GM12878 (cell line): ENCODE data around the gene MEGF11. TPM values are rescaled to one million over a fixed set of nuclear protein-coding genes. Genes with fewer than 3 reads are reported as not detected.

Experiments used
- ATAC-seq: fragments of 200-7000 bp; cut with Tn5 transposase; 3 replicates; pipeline ENCODE4 v1.9.1; 2020; ENCODE audit warnings: mild to moderate bottlenecking, moderate library complexity
- BruUV-seq: library from RNA; stranded (reverse); fragments of 400-500 nt; replicated peaks from 2 replicates; lab custom pipeline; 2021; lab: Mats Ljungman, UMichigan
- CTCF ChIA-PET: fragments of 300-600 bp; sonication (Branson Sonifier 250); formaldehyde crosslinking; extraction: SDS; loops from one replicate; lab custom pipeline; 2021; ENCODE audit warnings: inconsistent platforms; lab: Yijun Ruan, JAX
- POLR2A ChIA-PET: fragments of 350-600 bp; formaldehyde crosslinking; extraction: SDS; loops from one replicate; lab custom pipeline; 2021; ENCODE audit warnings: inconsistent platforms; lab: Charles Lee
- RAD21 ChIA-PET: fragments of 300-600 bp; sonication (Branson Sonifier 250); formaldehyde crosslinking; loops from one replicate; lab custom pipeline; 2023; ENCODE audit warnings: antibody characterized with exemption; ENCODE audit not compliant: unreplicated experiment; lab: Charles Lee
- SMC1A ChIA-PET: fragments of 300-600 bp; sonication (Branson Sonifier 250); formaldehyde crosslinking; loops from one replicate; lab custom pipeline; 2023; ENCODE audit not compliant: unreplicated experiment, uncharacterized antibody; lab: Charles Lee
- DNase-seq: peaks from one replicate; pipeline ENCODE4 v3.0.0-alpha.2; 2011; ENCODE audit warnings: low read depth, low spot score
- FAIRE-seq: peaks from 3 replicates; lab custom pipeline; 2011; peaks lifted over from hg19 to GRCh38; lab: Jason Lieb, UNC
- H2AFZ ChIP-seq: 2 replicates; pipeline ENCODE4 v1.6.0; 2011; ENCODE audit warnings: low read depth, low read length, control low read depth; ENCODE audit not compliant: control insufficient read depth
- H3K27ac ChIP-seq: 2 replicates; pipeline ENCODE4 v1.5.1; 2011; ENCODE audit warnings: control low read depth; ENCODE audit not compliant: control insufficient read depth, insufficient read depth
- H3K27me3 ChIP-seq, 2 experiments: replicated peaks in 1 of 2; 2 replicates each; pipeline versions ENCODE4 v1.6.0 to v1.6.1; 2011; ENCODE audit warnings: low read length in 1 of 2; ENCODE audit not compliant: control insufficient read depth in 2 of 2, insufficient read depth in 2 of 2
- H3K36me3 ChIP-seq, 2 experiments: 2 replicates each; pipeline ENCODE4 v1.5.1; 2011; ENCODE audit warnings: low read length in 1 of 2; ENCODE audit not compliant: control insufficient read depth in 2 of 2, insufficient read depth in 2 of 2
- H3K4me1 ChIP-seq: 2 replicates; pipeline ENCODE4 v1.6.1; 2011; ENCODE audit warnings: mild to moderate bottlenecking, low read length, moderate library complexity, mixed read lengths; ENCODE audit not compliant: control insufficient read depth, insufficient read depth
- H3K4me2 ChIP-seq: 2 replicates; pipeline ENCODE4 v1.6.0; 2011; ENCODE audit warnings: control low read depth; ENCODE audit not compliant: control insufficient read depth, insufficient read depth
- H3K4me3 ChIP-seq: fragments of 200-600 bp; sonication (generic); 2 replicates; pipeline ENCODE4 v1.5.1; 2016
- H3K79me2 ChIP-seq: 2 replicates; pipeline ENCODE4 v1.6.0; 2011; ENCODE audit warnings: low read length; ENCODE audit not compliant: control insufficient read depth, insufficient read depth
- H3K9ac ChIP-seq: 2 replicates; pipeline ENCODE4 v1.8.0; 2011; ENCODE audit warnings: low read length, control low read depth, mixed read lengths; ENCODE audit not compliant: control insufficient read depth, insufficient read depth
- H3K9me3 ChIP-seq: replicated peaks from 3 replicates; pipeline ENCODE4 v1.5.1; 2011; ENCODE audit warnings: mild to moderate bottlenecking, low read length; ENCODE audit not compliant: control insufficient read depth, insufficient read depth
- H4K20me1 ChIP-seq: 2 replicates; pipeline ENCODE4 v1.6.0; 2011; ENCODE audit not compliant: control insufficient read depth, insufficient read depth
- E2F8 ChIP-seq: fragments of 450-650 bp; IDR thresholded peaks from 2 replicates; pipeline ENCODE4 v1.6.1; 2018; ENCODE audit warnings: mild to moderate bottlenecking, low read depth, moderate library complexity; ENCODE audit not compliant: partially characterized antibody
- EGR1 ChIP-seq, 2 experiments: IDR thresholded peaks; 1 replicate in 1 of 2; 2 replicates in 1 of 2; pipeline ENCODE4 v1.6.1; 2011 to 2012; ENCODE audit warnings: low read depth in 2 of 2, low read length in 2 of 2, borderline replicate concordance in 1 of 2, mild to moderate bottlenecking in 1 of 2, moderate library complexity in 1 of 2
- IKZF1 ChIP-seq: fragments of 450-650 bp; conservative IDR thresholded peaks from 2 replicates; pipeline ENCODE4 v1.6.1; 2017; ENCODE audit warnings: antibody characterized with exemption, mild to moderate bottlenecking
- RBBP5 ChIP-seq: fragments of 200-600 bp; sonication (generic); conservative IDR thresholded peaks from 2 replicates; pipeline ENCODE4 v1.6.1; 2016
- SKIL ChIP-seq: fragments of 450-650 bp; IDR thresholded peaks from 2 replicates; pipeline ENCODE4 v1.6.1; 2017; ENCODE audit warnings: mild to moderate bottlenecking, low read depth, inconsistent platforms; ENCODE audit not compliant: poor library complexity, severe bottlenecking
- SUZ12 ChIP-seq: fragments of 200-600 bp; sonication (generic); IDR thresholded peaks from one replicate; pipeline ENCODE4 v1.6.1; 2018; ENCODE audit warnings: antibody characterized with exemption, mild to moderate bottlenecking; ENCODE audit not compliant: unreplicated experiment
- ZSCAN29 ChIP-seq: fragments of 450-650 bp; IDR thresholded peaks from 2 replicates; pipeline ENCODE4 v1.6.1; 2017; ENCODE audit warnings: mild to moderate bottlenecking, moderate library complexity
- WGBS: methylation state at CpG from one replicate; pipeline ENCODE4 v1.1.6; 2016; ENCODE audit warnings: low lambda C conversion rate; ENCODE audit not compliant: insufficient replicate concordance, insufficient coverage; ENCODE audit errors: missing lambda C conversion rate; 5-methylcytosine and 5-hydroxymethylcytosine counted together
- in situ Hi-C: fragments of 300-500 bp; cut with MboI; formaldehyde crosslinking; loops from 9 replicates; pipeline ENCODE4 v1.14.3; 2018; ENCODE audit warnings: mixed read lengths
- intact Hi-C: fragments of 100-400 bp; cut with micrococcal nuclease; formaldehyde crosslinking; loops from one replicate; pipeline ENCODE4 v1.14.2; 2022; ENCODE audit not compliant: unreplicated experiment
- polyA plus RNA-seq, 11 experiments: library from polyadenylated mRNA; depleted of rRNA in 4 of 11; unstranded in 6 of 11; stranded (reverse) in 5 of 11; fragments of >200 nt; fragmentation: Nextera tagmentation in 4 of 11; fragmentation: Illumina TruSeq in 1 of 11; extraction: Ambion mirVana in 4 of 11; extraction: Trizol in 1 of 11; gene quantifications; 1 replicate in 1 of 11; 2 replicates in 10 of 11; pipeline versions ENCODE4 v1.2.1 to v1.2.3, GENCODE V29; 2011 to 2016; ENCODE audit warnings: inconsistent platforms in 2 of 11, missing spikeins in 2 of 11, low read depth in 1 of 11
- total RNA-seq, 4 experiments: library from RNA; depleted of rRNA in 3 of 4; stranded (reverse); fragments of >200 nt in 3 of 4; fragmentation: Illumina TruSeq in 1 of 4; extraction: Trizol in 1 of 4; gene quantifications; 2 replicates each; pipeline versions ENCODE4 v1.2.1 to v1.2.3, GENCODE V29; 2013 to 2021

MEGF11 gene
- total and polyA plus RNA-seq, 10 of the 15 experiments (the other 5 are each of a cell fraction or from before 2014, with no cell fraction given), result 0.03 to 1.7 (median 0.49) TPM

GRCh38 chr15:66254951-66255676 lies 1.6 kb upstream of the MEGF11 start:
- Histone ChIP-seq H3K27ac (no peak overlapping the region), H4K20me1 (no peaks in the 10 kb centered on the region), H3K4me1 (peaks cover 3% of the 10 kb centered on the region; the same call in 1 of the 2 replicates), H3K4me2 (no peak overlapping the region), H3K36me3 (no peaks in the 10 kb centered on the region), H3K79me2 (no peaks in the 10 kb centered on the region), H3K9ac (no peak overlapping the region), H3K4me3 (no peak overlapping the region), H2AFZ (no peak overlapping the region), H3K27me3 (peaks cover 25 to 40% of the 10 kb centered on the region in 2 experiments), H3K9me3 (no peaks in the 10 kb centered on the region)
- in situ Hi-C loops, result no loop called here
- SMC1A ChIA-PET, result interaction anchor here (1.2 kb wide), 1 partner anchor 39 kb away, joined by 3 read pairs; no protein-coding TSS in a partner anchor
- intact Hi-C loops, result loop anchor here (5.0 kb wide), 1 partner anchor 32 kb away; no protein-coding TSS in a partner anchor
- CTCF ChIA-PET, result no interaction called here
- DNase-seq (no peak), FAIRE-seq (no peak), ATAC-seq (no peak)
- TF ChIP-seq RBBP5, result no peak
- no peak for TF ChIP-seq EGR1 (IDR thresholded peaks at IDR 0.05; ENCODE audit: borderline replicate concordance in 1 of 2, low read depth in 2 of 2, low read length in 2 of 2)
- POLR2A ChIA-PET, result no interaction called here
- no TSS peak for BruUV-seq
- RAD21 ChIA-PET, result no interaction called here
- 25% methylated on average over 19 of the region's 19 CpGs for WGBS

- Histone ChIP-seq H3K79me2 (no peaks in the 10 kb centered on the region), H3K9ac (no peak overlapping the region), H3K27ac (no peak overlapping the region), H2AFZ (no peak overlapping the region), H4K20me1 (no peaks in the 10 kb centered on the region), H3K4me2 (no peak overlapping the region), H3K27me3 (peaks cover 25 to 40% of the 10 kb centered on the region in 2 experiments), H3K4me1 (peaks cover 3% of the 10 kb centered on the region; the same call in 1 of the 2 replicates), H3K9me3 (no peaks in the 10 kb centered on the region), H3K4me3 (no peak overlapping the region), H3K36me3 (no peaks in the 10 kb centered on the region)
- FAIRE-seq, result no peak
- TF ChIP-seq SUZ12 (peak; percentile 94), E2F8 (no peak), ZSCAN29 (no peak), SKIL (no peak), IKZF1 (no peak)
- in situ Hi-C loops (no loop called here), intact Hi-C loops (loop anchor here (5.0 kb wide), 1 partner anchor 33 kb away; no protein-coding TSS in a partner anchor)
- 28% methylated on average over 34 of the region's 36 CpGs for WGBS
- ChIA-PET RAD21 (no interaction called here), POLR2A (no interaction called here), SMC1A (no interaction called here), CTCF (interaction anchor here (1.2 kb wide), 1 partner anchor 244 kb away, joined by 5 read pairs; no protein-coding TSS in a partner anchor)
- BruUV-seq, result no TSS peak
- ATAC-seq, result no peak
- no peak for DNase-seq
Observed at GRCh38 chr15:66254089-66254950, 770 bp upstream of the MEGF11 start.
